Stimulated activated CD8-positive, alpha-beta memory T cell treated with anti-CD3 and anti-CD28 coated beads, Interleukin-7, amount 100 ng/mL, for 4 hours (primary cell): ENCODE results near the gene HSPA12B.
A peak's percentile ranks its signal among the peaks of the same experiment; 100 is the strongest.

Experiments used
- DNase-seq, 2 donors: peaks; one replicate each; pipeline ENCODE4 v3.0.0-alpha.2; 2020; ENCODE audit warnings: low read depth in 2 of 2

The HSPA12B gene

DNA sequence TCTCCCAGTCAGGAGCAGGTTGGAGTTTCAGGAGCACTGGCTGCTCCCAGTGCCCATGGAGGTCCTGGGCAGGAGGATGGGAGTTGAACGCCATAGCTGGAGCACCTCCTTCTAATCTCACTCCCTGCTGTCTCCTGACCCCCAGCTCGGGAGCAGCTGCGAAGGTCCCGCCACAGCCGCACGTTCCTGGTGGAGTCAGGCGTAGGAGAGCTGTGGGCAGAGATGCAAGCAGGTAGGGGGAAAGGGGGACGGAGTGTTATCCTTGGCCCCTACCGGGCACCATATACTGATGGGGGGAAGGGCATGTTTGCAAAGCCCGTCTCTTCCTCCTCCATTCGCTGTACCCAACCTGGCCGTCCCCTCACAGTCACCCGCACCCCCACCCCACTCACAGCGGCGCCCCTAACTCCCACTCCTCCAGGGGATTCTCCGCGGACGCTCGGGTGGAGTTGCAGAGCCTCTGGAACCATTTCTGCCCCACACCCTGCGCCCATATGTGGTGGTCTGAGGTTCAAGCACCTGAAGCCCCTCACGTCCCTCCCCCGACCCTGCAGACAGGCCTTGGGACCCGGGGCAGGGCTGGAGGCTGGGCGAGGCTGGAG lies 16.7 kb downstream of the HSPA12B start:
- no peak for DNase-seq

DNA sequence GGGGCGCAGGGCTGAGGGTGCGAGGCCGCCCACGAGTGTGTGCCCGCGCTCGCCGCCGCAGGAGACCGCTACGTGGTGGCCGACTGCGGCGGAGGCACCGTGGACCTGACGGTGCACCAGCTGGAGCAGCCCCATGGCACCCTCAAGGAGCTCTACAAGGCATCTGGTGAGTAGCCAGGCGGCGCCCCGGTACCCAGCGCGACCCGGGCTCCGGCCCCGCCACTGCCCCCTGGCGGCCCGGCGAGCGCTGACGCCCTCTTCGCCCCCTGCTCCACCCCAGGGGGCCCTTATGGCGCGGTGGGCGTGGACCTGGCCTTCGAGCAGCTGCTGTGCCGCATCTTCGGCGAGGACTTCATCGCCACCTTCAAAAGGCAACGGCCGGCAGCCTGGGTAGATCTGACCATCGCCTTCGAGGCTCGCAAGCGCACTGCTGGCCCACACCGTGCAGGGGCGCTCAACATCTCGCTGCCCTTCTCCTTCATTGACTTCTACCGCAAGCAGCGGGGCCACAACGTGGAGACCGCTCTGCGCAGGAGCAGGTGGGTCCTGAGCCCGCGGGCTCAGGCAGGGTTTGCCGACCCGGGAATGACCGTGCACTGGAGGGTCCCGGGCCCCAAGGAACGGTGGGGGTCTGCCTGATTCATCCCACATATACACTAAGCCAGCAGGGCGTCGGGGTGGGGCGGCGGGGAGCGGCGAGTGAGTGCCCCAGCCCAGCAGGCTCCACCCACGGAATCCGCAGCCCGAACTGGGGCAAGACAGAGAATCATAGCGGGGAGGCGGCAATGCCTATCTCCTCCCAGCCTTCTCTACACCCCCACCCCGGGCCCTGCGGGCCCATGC lies 17.4 kb downstream of the HSPA12B start:
- DNase-seq = no peak

GRCh38 chr20:3751305-3751674 lies 18.8 kb downstream of the HSPA12B start:
- no peak for DNase-seq

GRCh38 chr20:3751675-3752385 lies 19.3 kb downstream of the HSPA12B start:
- DNase-seq = peak in 1 of 2 donors; percentile 23

- DNase-seq = no peak
Measured at GRCh38 chr20:3752386-3752759, 19.9 kb downstream of the HSPA12B start.

DNA sequence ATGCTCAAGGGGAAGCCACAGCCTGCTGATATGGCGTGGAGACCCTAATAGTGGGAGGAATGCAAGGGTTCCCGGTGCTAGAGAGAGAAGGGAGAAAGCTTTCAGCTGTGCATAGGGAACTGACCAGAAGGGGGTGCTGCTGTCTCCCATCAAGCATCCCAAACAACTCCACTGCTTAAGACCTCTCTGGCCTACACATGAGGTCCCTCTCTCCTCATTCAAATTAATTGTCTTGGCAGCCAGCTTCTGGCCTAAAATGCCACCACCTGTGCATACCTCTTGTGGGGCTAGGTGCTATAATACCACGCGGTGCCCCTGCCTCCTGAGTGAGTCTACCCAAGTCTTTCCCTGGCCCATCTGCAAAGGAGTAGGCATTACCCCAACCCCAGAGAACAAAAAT lies 20.6 kb downstream of the HSPA12B start:
- DNase-seq = peak; percentile 27 to 31

DNA sequence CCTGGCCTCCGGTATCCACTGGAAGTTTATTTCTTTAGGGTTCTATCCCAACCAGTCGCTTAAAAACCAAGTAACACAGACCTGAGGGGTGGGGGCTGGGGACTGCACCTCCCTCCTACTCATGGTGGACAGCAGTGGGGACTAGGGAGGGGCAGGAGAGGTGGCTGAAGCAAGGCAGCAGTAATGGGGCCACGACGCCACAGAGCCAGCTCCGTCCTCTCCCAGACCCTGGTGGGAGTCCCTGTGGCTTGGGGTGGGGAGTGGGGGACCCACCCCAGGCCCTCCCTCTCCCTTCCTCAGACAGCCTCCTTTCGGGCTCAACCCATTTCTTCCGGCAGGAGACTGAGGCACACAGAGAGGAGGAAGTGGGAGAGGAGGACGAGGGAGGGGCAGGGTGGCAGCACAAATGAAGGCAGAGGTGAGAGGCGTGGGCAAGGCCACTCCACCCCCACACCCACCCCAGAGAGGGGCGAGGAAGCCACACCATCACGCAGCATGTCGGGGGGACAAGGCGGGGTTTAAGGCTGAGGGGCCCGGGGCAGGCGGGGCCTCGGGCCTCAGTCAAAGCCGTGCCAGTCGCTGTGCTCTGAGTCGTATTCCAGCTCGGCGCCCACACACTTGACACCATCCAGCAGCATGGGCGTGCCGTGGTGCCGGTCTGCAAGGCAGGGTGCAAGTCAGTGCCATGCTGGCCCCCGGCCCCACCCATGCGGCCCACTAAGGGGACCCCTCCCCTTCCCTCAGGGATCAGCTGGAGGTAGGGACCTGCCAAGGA lies 21.2 kb downstream of the HSPA12B start:
- no peak for DNase-seq

- no peak for DNase-seq
Measured at GRCh38 chr20:3754276-3754630, 21.8 kb downstream of the HSPA12B start.

GRCh38 chr20:3755269-3755668 lies 22.8 kb downstream of the HSPA12B start:
- DNase-seq = no peak

GRCh38 chr20:3755814-3756480 lies 23.5 kb downstream of the HSPA12B start:
- no peak for DNase-seq

- DNase-seq = no peak
Measured at GRCh38 chr20:3757268-3757667, 24.8 kb downstream of the HSPA12B start.

DNA sequence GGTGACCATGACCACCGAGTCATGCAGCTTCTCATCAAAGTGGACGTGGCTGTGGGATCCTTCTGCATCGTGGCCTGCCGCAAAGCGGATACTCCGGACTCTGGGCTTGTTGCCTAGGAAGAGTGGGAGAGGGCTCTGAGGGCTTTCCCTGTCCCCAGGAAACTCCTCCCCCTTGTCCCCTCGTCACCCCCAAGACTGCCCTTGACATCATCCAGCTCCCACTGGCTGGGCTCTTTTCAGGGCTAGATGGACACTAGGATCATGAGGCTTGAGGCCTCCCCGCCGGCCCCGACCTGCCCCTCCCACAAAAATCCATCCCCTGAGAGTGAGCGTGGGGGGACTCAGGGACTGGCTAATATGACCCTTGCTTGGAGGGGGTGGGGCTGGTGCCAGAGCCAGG lies 26.1 kb downstream of the HSPA12B start:
- DNase-seq = no peak

- no peak for DNase-seq
Measured at GRCh38 chr20:3759316-3759823, 26.9 kb downstream of the HSPA12B start.

GRCh38 chr20:3759884-3760283 lies 27.4 kb downstream of the HSPA12B start:
- DNase-seq = no peak

DNA sequence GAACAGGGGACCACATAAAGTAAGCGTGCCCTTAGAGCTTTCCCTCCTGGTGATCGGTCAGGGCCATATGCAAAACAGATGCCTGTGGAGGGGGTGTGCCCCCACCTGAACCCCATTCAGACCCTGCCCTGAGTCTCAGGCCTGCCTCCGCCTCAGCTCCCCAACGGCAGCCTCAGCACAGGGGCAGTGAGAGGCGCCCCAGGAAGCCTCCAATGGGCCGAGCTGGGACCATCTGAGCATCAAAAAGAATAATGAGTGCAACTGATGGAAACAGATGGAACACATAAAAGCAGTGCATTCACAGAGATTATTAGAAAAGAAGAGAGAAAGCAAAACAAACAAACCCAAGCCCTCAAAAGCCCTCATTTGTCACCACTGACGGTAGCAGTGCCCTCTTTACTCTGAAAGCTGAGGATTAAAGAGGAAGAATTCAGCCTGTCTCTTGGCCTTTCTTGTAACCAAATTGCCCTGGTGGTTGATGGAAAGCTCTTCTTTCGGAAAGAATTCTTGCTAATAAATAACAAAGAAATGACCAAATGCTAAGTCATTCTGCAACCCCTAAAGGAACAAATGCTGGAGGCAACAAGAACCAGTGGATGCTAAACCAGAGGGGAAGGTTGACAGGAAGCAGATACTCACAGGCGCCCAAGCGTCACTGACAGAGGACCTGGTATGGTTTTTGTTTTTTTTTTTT lies 28.3 kb downstream of the HSPA12B start:
- no peak for DNase-seq

DNA sequence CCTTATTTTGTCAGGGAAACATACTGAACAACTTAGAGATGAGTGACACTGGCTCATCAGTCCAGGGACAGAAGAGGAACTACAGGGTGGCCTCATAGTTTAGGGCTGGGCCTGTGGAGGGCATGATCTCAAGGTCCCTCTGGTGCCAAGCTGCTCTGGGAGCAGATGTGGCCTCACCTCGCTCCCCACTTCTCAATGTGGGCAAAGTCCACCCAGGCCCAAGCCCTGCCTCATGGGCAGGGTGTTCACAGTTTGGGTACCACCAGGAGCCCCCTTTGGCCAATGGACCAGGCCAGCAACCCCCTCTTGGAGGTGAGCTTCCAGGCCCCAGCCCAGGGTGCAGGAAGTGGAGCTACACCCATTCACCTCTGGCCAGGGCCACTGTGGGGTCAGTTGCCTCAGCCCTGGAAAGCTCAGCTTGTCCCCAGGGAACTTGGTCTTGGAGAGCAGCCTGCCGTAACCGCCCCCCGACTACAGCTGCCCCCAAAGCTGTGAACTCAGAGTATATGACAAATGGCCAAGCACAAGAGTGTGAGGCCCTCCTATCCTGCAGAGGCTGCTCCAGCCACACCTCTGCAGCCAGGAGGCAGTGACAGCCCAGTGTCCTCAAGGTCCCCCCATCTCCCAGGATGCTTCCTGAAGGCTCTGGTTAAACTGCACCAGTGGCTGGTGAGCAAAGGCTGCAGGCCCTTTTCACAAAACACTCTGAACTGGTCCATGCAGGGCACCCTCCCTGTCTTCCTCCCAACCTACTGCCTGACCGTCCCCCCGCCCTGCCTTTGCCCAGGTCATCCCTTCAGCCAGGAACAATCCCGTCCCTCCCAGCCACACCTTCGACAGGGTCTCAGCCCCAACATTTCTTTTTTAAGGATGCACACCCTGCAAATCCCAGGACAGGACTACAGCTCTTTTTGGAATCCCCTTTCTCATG lies 31.5 kb downstream of the HSPA12B start:
- DNase-seq = no peak

GRCh38 chr20:3764659-3765058 lies 32.2 kb downstream of the HSPA12B start:
- no peak for DNase-seq

DNA sequence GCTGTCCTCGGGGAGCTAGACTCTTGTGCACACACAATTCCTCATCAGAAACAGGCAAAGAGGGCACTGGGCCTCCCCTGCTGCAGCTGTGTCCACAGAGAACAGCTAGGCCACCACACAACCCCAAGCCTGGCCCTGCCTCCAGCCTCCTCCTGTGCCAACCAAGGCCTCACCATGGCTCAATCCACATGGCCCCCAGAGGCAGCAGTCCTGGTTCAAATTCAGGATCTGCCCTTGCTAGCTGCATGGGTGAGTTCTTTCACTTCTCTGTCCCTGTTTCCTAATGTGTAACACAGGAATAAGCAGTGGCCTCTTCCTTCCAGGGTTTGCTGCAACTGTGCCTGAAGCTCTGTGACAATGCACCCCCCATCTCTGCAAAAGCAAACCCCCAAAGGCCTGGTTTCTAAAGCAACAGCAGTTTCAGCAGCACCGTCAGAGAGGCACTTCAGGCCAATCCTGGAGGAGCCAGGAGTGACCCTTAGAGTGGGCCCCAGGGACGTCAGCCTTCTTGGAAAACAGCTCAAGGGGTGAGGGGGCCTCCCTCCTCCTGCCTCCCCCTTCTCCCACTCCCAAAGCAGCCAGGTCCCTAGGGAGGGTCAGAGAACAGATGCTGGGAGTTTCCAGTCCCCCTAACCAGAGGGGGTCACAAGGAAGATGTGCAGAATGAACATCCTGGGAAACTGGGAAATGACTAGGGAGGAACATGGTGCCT lies 32.8 kb downstream of the HSPA12B start:
- no peak for DNase-seq
